KOPT-K1 (cell line): ENCODE results near the gene DCAF8L2.
"Not testable (repeated sequence)": the region's sequence is repeated elsewhere in the genome, so short reads cannot be mapped to it uniquely, and the experiment has no call there.

Experiments used
- H3K27ac ChIP-seq: fragments of 200-600 bp; sonication (generic); 2 replicates; pipeline ENCODE4 v1.5.1; 2016; ENCODE audit warnings: antibody characterized with exemption, mild to moderate bottlenecking, low read depth, low read length; ENCODE audit not compliant: poor library complexity, severe bottlenecking
- H3K36me3 ChIP-seq: fragments of 200-600 bp; sonication (generic); 2 replicates; pipeline ENCODE4 v1.5.1; 2017; ENCODE audit warnings: antibody characterized with exemption, mild to moderate bottlenecking, low read length, moderate library complexity; ENCODE audit not compliant: insufficient read depth
- H3K9me3 ChIP-seq: fragments of 200-600 bp; sonication (generic); 2 replicates; pipeline ENCODE4 v1.5.1; 2017; ENCODE audit warnings: antibody characterized with exemption, low read length, mild to moderate bottlenecking; ENCODE audit not compliant: insufficient read depth, poor library complexity, severe bottlenecking

The DCAF8L2 gene

DNA sequence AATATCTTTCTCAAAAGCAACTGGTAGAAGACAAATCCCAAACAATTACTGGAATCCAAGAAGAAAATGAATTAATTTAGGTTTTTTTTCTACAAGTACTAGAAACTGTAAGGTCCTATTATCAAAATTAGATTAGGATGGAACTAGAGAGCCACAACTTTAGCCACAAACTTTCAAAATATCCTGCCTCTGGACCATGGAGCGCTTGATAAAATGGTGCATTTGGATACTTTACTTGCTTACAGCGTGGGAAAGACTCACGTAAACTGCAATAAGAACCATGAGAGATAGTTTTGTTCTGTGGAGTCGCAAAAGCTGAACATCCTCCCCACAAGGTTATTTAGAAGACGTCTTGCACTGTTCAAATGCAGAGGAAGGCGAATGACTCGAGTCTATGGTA, at the start of gene DCAF8L2:
DCAF8L2 (plus strand) TSS at position 301 of the 400 bp plus-strand sequence. CDS start 156,552 bp downstream, outside the sequence.
- no peaks in the 10 kb centered on the region for H3K9me3 ChIP-seq
- no peaks in the 10 kb centered on the region for H3K36me3 ChIP-seq
- no peak within 1 kb of the TSS for H3K27ac ChIP-seq

DNA sequence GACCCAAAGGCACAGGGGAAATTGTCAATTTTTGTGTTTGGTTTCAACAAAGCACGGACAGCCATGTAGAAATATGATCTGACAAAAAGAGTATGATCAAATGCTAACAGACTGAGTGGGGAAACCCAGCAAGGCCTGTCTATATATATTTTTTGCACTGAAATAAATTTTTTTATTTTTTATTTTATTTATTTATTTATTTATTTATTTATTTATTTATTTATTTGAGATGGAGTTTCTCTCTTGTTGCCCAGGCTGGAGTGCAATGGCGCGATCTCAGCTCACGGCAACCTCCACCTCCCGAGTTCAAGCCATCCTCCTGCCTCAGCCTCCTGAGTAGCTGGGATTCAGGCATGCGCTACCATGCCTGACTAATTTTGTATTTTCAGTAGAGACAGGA, 49.0 kb upstream of the DCAF8L2 start:
- H3K36me3 ChIP-seq, H3K9me3 ChIP-seq: not testable (repeated sequence)

DNA sequence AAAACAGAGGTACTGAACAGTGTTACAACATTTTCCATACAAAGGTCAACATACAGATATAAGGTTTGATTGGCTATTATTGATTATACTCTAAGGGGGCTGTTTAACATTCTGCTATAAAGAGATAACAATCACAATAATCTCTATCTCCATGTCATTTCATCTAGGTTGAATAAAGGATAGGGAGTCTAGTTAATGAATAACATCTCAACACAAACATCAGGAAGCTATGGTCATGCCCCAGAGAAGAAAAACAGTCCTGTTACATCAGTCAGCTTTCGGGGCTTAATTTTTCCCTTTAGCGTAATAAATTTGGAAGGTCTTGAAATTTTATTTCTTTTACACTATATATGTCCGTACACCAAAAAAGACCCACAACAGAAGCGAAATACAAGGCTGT, 41.5 kb upstream of the DCAF8L2 start:
- Histone ChIP-seq H3K9me3 (no peaks in the 10 kb centered on the region), H3K27ac (no peak overlapping the region), H3K36me3 (no peaks in the 10 kb centered on the region)

More for the DNA sequence above, 49.0 kb upstream of the DCAF8L2 start:
- not testable (repeated sequence) for H3K27ac ChIP-seq

GRCh38 chrX:27549688-27550087, 40.5 kb upstream of the DCAF8L2 start:
- no peaks in the 10 kb centered on the region for H3K36me3 ChIP-seq
- no peaks in the 10 kb centered on the region for H3K9me3 ChIP-seq
- H3K27ac ChIP-seq = no peak overlapping the region

GRCh38 chrX:27555514-27555913, 34.6 kb upstream of the DCAF8L2 start:
- Histone ChIP-seq H3K9me3 (no peaks in the 10 kb centered on the region), H3K27ac (no peak overlapping the region), H3K36me3 (no peaks in the 10 kb centered on the region)

DNA sequence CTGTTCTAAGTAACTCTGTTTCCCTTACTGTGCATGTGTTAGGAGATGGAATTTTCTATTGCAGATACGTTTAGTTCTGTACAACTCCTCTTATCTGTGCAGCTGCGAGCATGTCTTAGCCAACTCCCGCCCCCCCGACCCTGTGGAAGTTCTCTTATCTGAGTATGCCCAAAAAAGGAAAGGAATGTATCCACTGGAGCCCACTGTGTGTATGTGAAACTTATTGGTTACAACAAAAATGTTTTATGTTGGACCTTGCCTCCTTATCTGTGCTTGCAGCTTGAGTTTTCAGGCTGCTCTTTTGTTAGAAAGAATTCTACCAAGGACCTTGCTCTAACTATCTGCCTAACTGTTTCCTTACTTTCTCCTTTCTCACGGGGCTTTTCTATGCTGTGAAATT, 24.2 kb upstream of the DCAF8L2 start:
- no peaks in the 10 kb centered on the region for H3K36me3 ChIP-seq
- H3K9me3 ChIP-seq = no peaks in the 10 kb centered on the region
- no peak overlapping the region for H3K27ac ChIP-seq

GRCh38 chrX:27571164-27571563, 19.0 kb upstream of the DCAF8L2 start:
- Histone ChIP-seq H3K9me3 (no peaks in the 10 kb centered on the region), H3K27ac (no peak overlapping the region), H3K36me3 (no peaks in the 10 kb centered on the region)

GRCh38 chrX:27575565-27575964, 14.6 kb upstream of the DCAF8L2 start:
- no peaks in the 10 kb centered on the region for H3K36me3 ChIP-seq
- H3K9me3 ChIP-seq = no peaks in the 10 kb centered on the region
- H3K27ac ChIP-seq = no peak overlapping the region

- no peak overlapping the region for H3K27ac ChIP-seq
Observed at GRCh38 chrX:27583976-27584375, 6.2 kb upstream of the DCAF8L2 start.

GRCh38 chrX:27591938-27592337, 1.8 kb downstream of the DCAF8L2 start:
- Histone ChIP-seq H3K36me3 (no peaks in the 10 kb centered on the region), H3K9me3 (no peaks in the 10 kb centered on the region), H3K27ac (no peak overlapping the region)

More at GRCh38 chrX:27583976-27584375, 6.2 kb upstream of the DCAF8L2 start:
- Histone ChIP-seq H3K36me3 (no peaks in the 10 kb centered on the region), H3K9me3 (no peaks in the 10 kb centered on the region)

GRCh38 chrX:27597508-27597907, 7.4 kb downstream of the DCAF8L2 start:
- Histone ChIP-seq H3K27ac (no peak overlapping the region), H3K36me3 (no peaks in the 10 kb centered on the region), H3K9me3 (no peaks in the 10 kb centered on the region)

DNA sequence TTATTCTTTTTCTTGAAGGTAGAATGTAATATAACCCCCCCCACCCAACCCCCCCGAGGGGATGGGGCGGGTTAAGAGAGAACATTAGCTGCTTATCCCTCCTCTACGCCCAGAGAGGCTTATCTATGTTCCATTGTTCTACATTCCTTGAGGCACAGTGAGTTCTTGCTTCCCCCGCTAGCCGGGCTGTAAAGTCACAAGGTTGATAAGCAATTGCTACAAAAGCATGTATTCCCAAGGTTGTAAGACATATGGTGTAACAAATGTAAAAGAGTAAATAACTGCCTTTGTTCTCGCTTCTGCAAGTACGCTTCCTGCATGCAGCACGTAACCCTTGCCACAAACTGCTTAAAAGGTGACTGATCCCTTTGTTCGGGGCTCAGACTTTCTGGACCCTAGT, 8.2 kb downstream of the DCAF8L2 start:
- H3K9me3 ChIP-seq = no peaks in the 10 kb centered on the region
- H3K27ac ChIP-seq = no peak overlapping the region
- no peaks in the 10 kb centered on the region for H3K36me3 ChIP-seq

DNA sequence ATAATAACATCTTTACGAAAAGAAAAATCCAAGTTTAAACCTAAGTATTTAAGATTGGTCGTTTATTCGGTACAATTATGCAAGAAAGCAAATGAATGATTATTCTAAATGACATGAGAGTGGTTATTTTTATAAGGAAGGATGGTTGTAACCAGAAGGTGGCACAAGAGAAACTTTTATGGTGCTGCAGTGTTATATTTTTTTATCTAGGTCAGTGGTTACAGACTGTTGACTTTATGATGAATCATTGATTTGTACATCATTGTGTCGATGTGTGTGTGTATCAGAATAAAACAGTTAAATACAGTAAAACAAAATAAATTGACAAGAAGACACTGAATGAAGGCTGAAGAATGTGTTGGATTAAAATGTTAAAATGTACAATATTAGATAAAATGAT, 9.8 kb downstream of the DCAF8L2 start:
- Histone ChIP-seq H3K36me3 (no peaks in the 10 kb centered on the region), H3K27ac (no peak overlapping the region), H3K9me3 (no peaks in the 10 kb centered on the region)

DNA sequence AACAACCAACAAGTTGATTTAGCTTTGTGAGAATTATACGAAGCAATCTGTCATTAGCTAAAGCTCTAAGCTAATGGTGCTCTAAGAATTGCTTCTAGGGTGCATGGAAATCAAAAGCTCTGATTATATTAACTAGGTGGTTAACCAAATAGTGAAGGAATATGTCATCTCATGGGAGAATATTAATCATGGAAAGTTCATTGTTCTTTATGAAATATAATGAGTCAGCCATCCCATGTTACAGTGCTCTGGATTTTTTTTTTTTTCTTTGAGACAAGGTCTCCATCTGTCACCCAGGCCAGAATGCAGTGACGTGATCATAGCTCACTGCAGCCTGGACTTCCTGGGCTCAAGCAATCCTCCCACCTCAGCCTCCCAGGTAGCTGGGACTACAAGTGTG, 10.5 kb downstream of the DCAF8L2 start:
- H3K36me3 ChIP-seq = no peaks in the 10 kb centered on the region
- H3K9me3 ChIP-seq = no peaks in the 10 kb centered on the region
- H3K27ac ChIP-seq = no peak overlapping the region

- Histone ChIP-seq H3K36me3 (no peaks in the 10 kb centered on the region), H3K27ac (no peak overlapping the region), H3K9me3 (no peaks in the 10 kb centered on the region)
Observed at GRCh38 chrX:27608671-27609070, 18.5 kb downstream of the DCAF8L2 start.

GRCh38 chrX:27619459-27619858, 29.3 kb downstream of the DCAF8L2 start:
- Histone ChIP-seq H3K9me3 (no peaks in the 10 kb centered on the region), H3K36me3 (no peaks in the 10 kb centered on the region), H3K27ac (no peak overlapping the region)

GRCh38 chrX:27619975-27620374, 29.8 kb downstream of the DCAF8L2 start:
- Histone ChIP-seq H3K27ac (no peak overlapping the region), H3K36me3 (no peaks in the 10 kb centered on the region), H3K9me3 (no peaks in the 10 kb centered on the region)
